Measurements from ENCODE around the gene OR2T10. TPM values are rescaled to one million over a fixed set of nuclear protein-coding genes. Genes with fewer than 3 reads are reported as not detected.
A peak's percentile ranks its signal among the peaks of the same experiment; 100 is the strongest.
"Not testable (repeated sequence)": the region's sequence is repeated elsewhere in the genome, so short reads cannot be mapped to it uniquely, and the experiment has no call there.

The OR2T10 gene
- total RNA-seq, 2 experiments from 2014 or later = not detected

- no peaks in the 10 kb centered on the region for H3K9me3 Mint-ChIP-seq
- H3K4me1 Mint-ChIP-seq (ENCODE audit: low read depth) = no peaks in the 10 kb centered on the region
- CTCF ChIA-PET = no interaction called here
- no peak for DNase-seq
- no peaks in the 10 kb centered on the region for H3K27me3 Mint-ChIP-seq (ENCODE audit: low read depth)
- intact Hi-C loops (cut with micrococcal nuclease) = no loop called here
- no peaks in the 10 kb centered on the region for H3K36me3 Mint-ChIP-seq (ENCODE audit: low read depth)
- H3K4me3 Mint-ChIP-seq = no peak overlapping the region
- H3K27ac Mint-ChIP-seq = no peak overlapping the region
Observed at GRCh38 chr1:248590055-248590454, 7.4 kb downstream of the OR2T10 start.

- no peak for DNase-seq
- H3K9me3 Mint-ChIP-seq = no peaks in the 10 kb centered on the region
- H3K27me3 Mint-ChIP-seq (ENCODE audit: low read depth) = no peaks in the 10 kb centered on the region
- intact Hi-C loops (cut with micrococcal nuclease) = no loop called here
- CTCF ChIA-PET = no interaction called here
- no peak overlapping the region for H3K4me3 Mint-ChIP-seq
- no peaks in the 10 kb centered on the region for H3K36me3 Mint-ChIP-seq (ENCODE audit: low read depth)
- H3K4me1 Mint-ChIP-seq (ENCODE audit: low read depth) = no peaks in the 10 kb centered on the region
- H3K27ac Mint-ChIP-seq = no peak overlapping the region
Observed at GRCh38 chr1:248589334-248589733, 8.2 kb downstream of the OR2T10 start.

- intact Hi-C loops (cut with micrococcal nuclease) = no loop called here
- DNase-seq = no peak
- H3K4me3 Mint-ChIP-seq = no peak overlapping the region
- H3K4me1 Mint-ChIP-seq (ENCODE audit: low read depth) = no peaks in the 10 kb centered on the region
- no peaks in the 10 kb centered on the region for H3K27me3 Mint-ChIP-seq (ENCODE audit: low read depth)
- no peaks in the 10 kb centered on the region for H3K36me3 Mint-ChIP-seq (ENCODE audit: low read depth)
- H3K9me3 Mint-ChIP-seq = no peaks in the 10 kb centered on the region
- H3K27ac Mint-ChIP-seq = no peak overlapping the region
- CTCF ChIA-PET = interaction anchor here (0.6 kb wide), 1 partner anchor 173 kb away, joined by 4 read pairs; no protein-coding TSS in a partner anchor
Observed at GRCh38 chr1:248585266-248585665, 12.2 kb downstream of the OR2T10 start.

GRCh38 chr1:248576260-248576980, 21.1 kb downstream of the OR2T10 start:
- Mint-ChIP-seq H3K4me3 (no peak overlapping the region), H3K27me3 (ENCODE audit: low read depth) (no peaks in the 10 kb centered on the region), H3K36me3 (ENCODE audit: low read depth) (no peaks in the 10 kb centered on the region), H3K27ac (peak overlapping the region; percentile 41), H3K9me3 (peaks cover 5% of the 10 kb centered on the region), H3K4me1 (ENCODE audit: low read depth) (peaks cover 7% of the 10 kb centered on the region)
- DNase-seq = no peak
- intact Hi-C loops (cut with micrococcal nuclease) = no loop called here
- CTCF ChIA-PET = interaction anchor here (0.7 kb wide), 1 partner anchor 387 kb away, joined by 3 read pairs; no protein-coding TSS in a partner anchor

- H3K4me3 Mint-ChIP-seq; H3K36me3 Mint-ChIP-seq (ENCODE audit: low read depth); intact Hi-C loops (cut with micrococcal nuclease); H3K27ac Mint-ChIP-seq; H3K27me3 Mint-ChIP-seq (ENCODE audit: low read depth); H3K9me3 Mint-ChIP-seq; CTCF ChIA-PET; DNase-seq: not testable (repeated sequence)
- H3K4me1 Mint-ChIP-seq (ENCODE audit: low read depth) = peaks cover 11% of the 10 kb centered on the region
Observed at GRCh38 chr1:248574657-248575056, 22.8 kb downstream of the OR2T10 start, which contains the start of gene OR2T34. Gene OR2T34 (minus strand): TSS chr1:248574757. CDS start chr1:248574757, 0 bp downstream.

GRCh38 chr1:248573856-248574255, 23.6 kb downstream of the OR2T10 start:
- H3K4me1 Mint-ChIP-seq (ENCODE audit: low read depth) = peaks cover 14% of the 10 kb centered on the region
- H3K36me3 Mint-ChIP-seq (ENCODE audit: low read depth); DNase-seq; intact Hi-C loops (cut with micrococcal nuclease); H3K9me3 Mint-ChIP-seq; CTCF ChIA-PET; H3K27me3 Mint-ChIP-seq (ENCODE audit: low read depth); H3K4me3 Mint-ChIP-seq; H3K27ac Mint-ChIP-seq: not testable (repeated sequence)

GRCh38 chr1:248572049-248572448, 25.5 kb downstream of the OR2T10 start:
- H3K4me1 Mint-ChIP-seq (ENCODE audit: low read depth) = peaks cover 14% of the 10 kb centered on the region
- H3K4me3 Mint-ChIP-seq; H3K36me3 Mint-ChIP-seq (ENCODE audit: low read depth); H3K9me3 Mint-ChIP-seq; DNase-seq; H3K27me3 Mint-ChIP-seq (ENCODE audit: low read depth); H3K27ac Mint-ChIP-seq; intact Hi-C loops (cut with micrococcal nuclease); CTCF ChIA-PET: not testable (repeated sequence)

- CTCF ChIA-PET; H3K9me3 Mint-ChIP-seq; H3K27ac Mint-ChIP-seq; H3K27me3 Mint-ChIP-seq (ENCODE audit: low read depth); H3K36me3 Mint-ChIP-seq (ENCODE audit: low read depth); H3K4me3 Mint-ChIP-seq; DNase-seq; intact Hi-C loops (cut with micrococcal nuclease): not testable (repeated sequence)
- H3K4me1 Mint-ChIP-seq (ENCODE audit: low read depth) = peaks cover 15% of the 10 kb centered on the region
Observed at GRCh38 chr1:248570811-248571210, 26.7 kb downstream of the OR2T10 start.

- CTCF ChIA-PET; intact Hi-C loops (cut with micrococcal nuclease); DNase-seq; H3K36me3 Mint-ChIP-seq (ENCODE audit: low read depth); H3K27me3 Mint-ChIP-seq (ENCODE audit: low read depth); H3K27ac Mint-ChIP-seq; H3K4me3 Mint-ChIP-seq; H3K9me3 Mint-ChIP-seq: not testable (repeated sequence)
- peaks cover 17% of the 10 kb centered on the region for H3K4me1 Mint-ChIP-seq (ENCODE audit: low read depth)
Observed at GRCh38 chr1:248569049-248569448, 28.5 kb downstream of the OR2T10 start.

- Mint-ChIP-seq H3K27ac (peak overlapping the region; percentile 94), H3K4me3 (peak overlapping the region; percentile 78), H3K4me1 (ENCODE audit: low read depth) (peaks cover 15% of the 10 kb centered on the region)
- H3K9me3 Mint-ChIP-seq; H3K27me3 Mint-ChIP-seq (ENCODE audit: low read depth); CTCF ChIA-PET; H3K36me3 Mint-ChIP-seq (ENCODE audit: low read depth); intact Hi-C loops (cut with micrococcal nuclease): not testable (repeated sequence)
- peak; percentile 21 for DNase-seq
Observed at GRCh38 chr1:248565530-248566373, 31.7 kb downstream of the OR2T10 start.

- H3K27ac Mint-ChIP-seq; H3K27me3 Mint-ChIP-seq (ENCODE audit: low read depth); H3K4me3 Mint-ChIP-seq; H3K4me1 Mint-ChIP-seq (ENCODE audit: low read depth); H3K9me3 Mint-ChIP-seq; DNase-seq; H3K36me3 Mint-ChIP-seq (ENCODE audit: low read depth); CTCF ChIA-PET; intact Hi-C loops (cut with micrococcal nuclease): not testable (repeated sequence)
Observed at GRCh38 chr1:248562672-248563071, 34.8 kb downstream of the OR2T10 start, which contains the start of gene OR2T29. Gene OR2T29 (minus strand): TSS chr1:248562772. CDS start chr1:248559491, 3,281 bp downstream.

- H3K9me3 Mint-ChIP-seq; H3K27ac Mint-ChIP-seq; H3K4me1 Mint-ChIP-seq (ENCODE audit: low read depth); H3K4me3 Mint-ChIP-seq; H3K36me3 Mint-ChIP-seq (ENCODE audit: low read depth); intact Hi-C loops (cut with micrococcal nuclease); CTCF ChIA-PET; DNase-seq; H3K27me3 Mint-ChIP-seq (ENCODE audit: low read depth): not testable (repeated sequence)
Observed at GRCh38 chr1:248551027-248551426, 46.5 kb downstream of the OR2T10 start.

GRCh38 chr1:248547383-248547782, 50.1 kb downstream of the OR2T10 start:
- H3K27ac Mint-ChIP-seq; H3K4me3 Mint-ChIP-seq; H3K9me3 Mint-ChIP-seq; DNase-seq; H3K4me1 Mint-ChIP-seq (ENCODE audit: low read depth); intact Hi-C loops (cut with micrococcal nuclease); H3K36me3 Mint-ChIP-seq (ENCODE audit: low read depth); CTCF ChIA-PET; H3K27me3 Mint-ChIP-seq (ENCODE audit: low read depth): not testable (repeated sequence)

Data from activated naive CD4-positive, alpha-beta T cell treated with anti-CD3 and anti-CD28 coated beads for 36 hours (primary cell).